GM18861 (cell line): Measurements from ENCODE around the gene CFAP100.

Experiments
- ATAC-seq: cut with Tn5 transposase; IDR thresholded peaks from one replicate; pipeline ENCODE4 v1.9.1; 2021; ENCODE audit not compliant: unreplicated experiment

CFAP100 gene

GRCh38 chr3:126475413-126476114 lies 80.9 kb downstream of the CFAP100 start, which contains the start of gene ZXDC:
Gene ZXDC, minus strand, starts transcription at chr3:126475891. Its CDS starts 26 bp downstream, at chr3:126475865.
- peak; percentile 85 for ATAC-seq

GRCh38 chr3:126476166-126477060 lies 81.7 kb downstream of the CFAP100 start:
- ATAC-seq: peak; percentile 9

- no peak for ATAC-seq
These were observed 82.3 kb downstream of the CFAP100 start for GRCh38 chr3:126477061-126477380.

- ATAC-seq: no peak
These were observed 84.0 kb downstream of the CFAP100 start for GRCh38 chr3:126478581-126479310.

- ATAC-seq: no peak
These were observed 84.9 kb downstream of the CFAP100 start for GRCh38 chr3:126479642-126480041.

- ATAC-seq: no peak
These were observed 85.5 kb downstream of the CFAP100 start for GRCh38 chr3:126480206-126480605.

GRCh38 chr3:126480861-126481260 lies 86.2 kb downstream of the CFAP100 start:
- no peak for ATAC-seq

GRCh38 chr3:126481808-126482502 lies 87.2 kb downstream of the CFAP100 start:
- ATAC-seq: no peak

GRCh38 chr3:126482503-126483255 lies 88.0 kb downstream of the CFAP100 start:
- ATAC-seq: no peak

- ATAC-seq: no peak
These were observed 88.6 kb downstream of the CFAP100 start for GRCh38 chr3:126483321-126483761.

GRCh38 chr3:126484148-126484547 lies 89.4 kb downstream of the CFAP100 start:
- ATAC-seq: no peak

GRCh38 chr3:126484662-126485061 lies 90.0 kb downstream of the CFAP100 start:
- ATAC-seq: no peak

- no peak for ATAC-seq
These were observed 90.6 kb downstream of the CFAP100 start for GRCh38 chr3:126485176-126485897.

- no peak for ATAC-seq
These were observed 91.2 kb downstream of the CFAP100 start for GRCh38 chr3:126485956-126486355.
